K562 (cell line): ENCODE measurements around the gene SRCAP. TPM values are rescaled to one million over a fixed set of nuclear protein-coding genes. Genes with fewer than 3 reads are reported as not detected.
A peak's percentile ranks its signal among the peaks of the same experiment; 100 is the strongest.

ENCODE experiments used
- ATAC-seq: fragments of 200-7000 bp; cut with Tn5 transposase; 3 replicates; pipeline ENCODE4 v1.9.1; 2020; ENCODE audit warnings: moderate library complexity
- BruUV-seq: library from RNA; stranded (reverse); fragments of 400-500 nt; replicated peaks from 2 replicates; lab custom pipeline; 2021; lab: Mats Ljungman, UMichigan
- CTCF ChIA-PET: fragments of 300-600 bp; formaldehyde crosslinking; extraction: SDS; loops from one replicate; lab custom pipeline; 2021; ENCODE audit warnings: low intra/inter-chr PET ratio; lab: Yijun Ruan, JAX
- POLR2A ChIA-PET: fragments of 300-600, 350-650 bp; sonication (Branson Sonifier 250); formaldehyde crosslinking; extraction: SDS; loops from one replicate; lab custom pipeline; 2021; ENCODE audit warnings: antibody characterized with exemption, inconsistent platforms; lab: Yijun Ruan, JAX
- DNase-seq, 4 experiments: peaks; one replicate each; pipeline versions ENCODE4 v3.0.0 to v3.0.0-alpha.2; 2011 to 2018; ENCODE audit warnings: low spot score in 3 of 4, mixed read lengths in 3 of 4; ENCODE audit errors: extremely low read depth in 1 of 4
- FAIRE-seq: peaks from 2 replicates; lab custom pipeline; 2011; peaks lifted over from hg19 to GRCh38; lab: Jason Lieb, UNC
- H2AFZ ChIP-seq: 2 replicates; pipeline ENCODE4 v1.6.0; 2011; ENCODE audit warnings: low read depth, low read length, control low read depth, inconsistent platforms
- H3K27ac ChIP-seq: fragments of 200-600 bp; 3 replicates; pipeline ENCODE4 v1.8.0; 2011; ENCODE audit warnings: low read depth, mild to moderate bottlenecking, control low read depth, inconsistent platforms, low read length, moderate library complexity, mixed read lengths; ENCODE audit errors: extremely low read depth
- H3K27me3 ChIP-seq, 2 experiments: fragments of 300-600 bp in 1 of 2; 2 replicates in 1 of 2; 3 replicates in 1 of 2; pipeline versions ENCODE4 v1.6.0 to v1.8.0; 2011; ENCODE audit warnings: inconsistent platforms in 2 of 2, low read length in 2 of 2, mild to moderate bottlenecking in 1 of 2, mixed read lengths in 1 of 2, moderate library complexity in 1 of 2; ENCODE audit not compliant: control insufficient read depth in 2 of 2, insufficient read depth in 2 of 2
- H3K36me3 ChIP-seq: fragments of 300-600 bp; 3 replicates; pipeline ENCODE4 v1.8.0; 2011; ENCODE audit warnings: mild to moderate bottlenecking, low read length, inconsistent platforms; ENCODE audit not compliant: control insufficient read depth, insufficient read depth
- H3K4me1 ChIP-seq, 2 experiments: fragments of 200-600 bp in 1 of 2; replicated peaks in 1 of 2; 2 replicates in 1 of 2; 3 replicates in 1 of 2; pipeline versions ENCODE4 v1.5.1 to v1.8.0; 2011; ENCODE audit warnings: inconsistent platforms in 2 of 2, low read length in 2 of 2, mild to moderate bottlenecking in 1 of 2, mixed read lengths in 1 of 2, moderate library complexity in 1 of 2; ENCODE audit not compliant: control insufficient read depth in 2 of 2, insufficient read depth in 2 of 2
- H3K4me2 ChIP-seq: 2 replicates; pipeline ENCODE4 v1.6.1; 2011; ENCODE audit warnings: low read length, control low read depth, inconsistent platforms, mixed read lengths; ENCODE audit not compliant: insufficient read depth
- H3K4me3 ChIP-seq: fragments of 200-600 bp; sonication (generic), shearing (Covaris generic); 2 replicates; pipeline ENCODE4 v1.5.1; 2016; ENCODE audit warnings: control low read depth, inconsistent platforms
- H3K79me2 ChIP-seq: fragments of 200-600 bp; 3 replicates; pipeline ENCODE4 v1.8.0; 2011; ENCODE audit warnings: low read length, inconsistent platforms; ENCODE audit not compliant: control insufficient read depth, insufficient read depth
- H3K9ac ChIP-seq, 2 experiments: 2 replicates each; pipeline versions ENCODE4 v1.6.0 to v1.6.1; 2011; ENCODE audit warnings: low read depth in 2 of 2, low read length in 2 of 2, control low read depth in 1 of 2, inconsistent platforms in 1 of 2, mild to moderate bottlenecking in 1 of 2, mixed read lengths in 1 of 2; ENCODE audit not compliant: insufficient read depth in 1 of 2
- H3K9me1 ChIP-seq: one replicate; pipeline ENCODE4 v1.6.0; 2011; ENCODE audit warnings: inconsistent platforms, mild to moderate bottlenecking, low read length, moderate library complexity; ENCODE audit not compliant: control insufficient read depth, insufficient read depth
- H3K9me3 ChIP-seq: replicated peaks from 2 replicates; pipeline ENCODE4 v1.5.1; 2011; ENCODE audit warnings: low read depth, low read length, inconsistent platforms; ENCODE audit not compliant: control insufficient read depth, insufficient read depth
- H4K20me1 ChIP-seq: replicated peaks from 2 replicates; pipeline ENCODE4 v1.6.1; 2011; ENCODE audit warnings: low read length, inconsistent platforms, mixed read lengths; ENCODE audit not compliant: control insufficient read depth, insufficient read depth
- ESRRA ChIP-seq: fragments of 450-650 bp; IDR thresholded peaks from 2 replicates; pipeline ENCODE4 v1.6.1; 2014; ENCODE audit warnings: low read depth, mild to moderate bottlenecking, moderate library complexity, borderline replicate concordance
- POLR2H ChIP-seq: IDR thresholded peaks from 2 replicates; pipeline ENCODE4 v1.6.1; 2016; ENCODE audit warnings: missing genetic modification characterization, low read depth, mild to moderate bottlenecking, control low read depth, missing compliant biosample characterization, moderate library complexity
- PRPF4 ChIP-seq: fragments of 200-400 bp; formaldehyde crosslinking; IDR thresholded peaks from one replicate; pipeline ENCODE4 v1.6.1; 2017; ENCODE audit warnings: low read length, low read depth, mild to moderate bottlenecking; ENCODE audit not compliant: insufficient read depth, poor library complexity, severe bottlenecking
- RFX7 ChIP-seq: fragments of 250-450 bp; sonication (Bioruptor Pico); IDR thresholded peaks from 2 replicates; pipeline ENCODE4 v1.5.1; 2021; ENCODE audit warnings: mild to moderate bottlenecking
- U2AF2 ChIP-seq: fragments of 200-400 bp; formaldehyde crosslinking; optimal IDR thresholded peaks from 2 replicates; pipeline ENCODE3; 2017; ENCODE audit warnings: low read depth, mild to moderate bottlenecking, low read length
- WGBS: fragments of 100-300 bp; shearing (Covaris generic); methylation state at CpG from one replicate; pipeline ENCODE4 v1.1.6; 2016; ENCODE audit warnings: low coverage, mixed read lengths; ENCODE audit not compliant: insufficient coverage; ENCODE audit errors: missing lambda C conversion rate; 5-methylcytosine and 5-hydroxymethylcytosine counted together
- in situ Hi-C: fragments of 300-500 bp; cut with MboI; formaldehyde crosslinking; loops from 4 replicates; pipeline ENCODE4 v1.15.0; 2018; ENCODE audit warnings: inconsistent platforms, mixed read lengths
- intact Hi-C: fragments of 100-400 bp; cut with micrococcal nuclease; formaldehyde crosslinking; loops from 2 replicates; pipeline ENCODE4 v1.14.2; 2022
- polyA plus RNA-seq, 8 experiments: library from polyadenylated mRNA; depleted of rRNA in 4 of 8; stranded (reverse) in 5 of 8; unstranded in 3 of 8; fragments of >200 nt; fragmentation: Nextera tagmentation in 2 of 8; fragmentation: Illumina TruSeq in 1 of 8; extraction: Ambion mirVana in 2 of 8; extraction: Trizol in 1 of 8; gene quantifications; 2 replicates each; pipeline versions ENCODE4 v1.2.1 to v1.2.3, GENCODE V29; 2011 to 2014; ENCODE audit warnings: inconsistent platforms in 1 of 8, missing spikeins in 1 of 8
- total RNA-seq, 7 experiments: library from RNA; depleted of rRNA in 6 of 7; stranded (reverse); fragments of >200 nt in 6 of 7; fragmentation: Illumina TruSeq in 2 of 7; extraction: Trizol in 2 of 7; gene quantifications; 2 replicates each; pipeline versions ENCODE4 v1.2.1 to v1.2.3, GENCODE V29; 2011 to 2021; ENCODE audit warnings: low replicate concordance in 1 of 7
- TF ChIP-seq, protein P1 (sequence below): fragments of 450-650 bp; IDR thresholded peaks from 2 replicates; pipeline ENCODE4 v1.6.1; 2016
- TF ChIP-seq, protein P2 (sequence below): IDR thresholded peaks from 2 replicates; pipeline ENCODE4 v1.6.1; 2014; ENCODE audit warnings: antibody characterized with exemption

The SRCAP gene
- total and polyA plus RNA-seq, 9 of the 15 experiments (the other 6 are each of a cell fraction or from before 2014, with no cell fraction given): 0.21 to 62.6 (median 5.8) TPM

DNA sequence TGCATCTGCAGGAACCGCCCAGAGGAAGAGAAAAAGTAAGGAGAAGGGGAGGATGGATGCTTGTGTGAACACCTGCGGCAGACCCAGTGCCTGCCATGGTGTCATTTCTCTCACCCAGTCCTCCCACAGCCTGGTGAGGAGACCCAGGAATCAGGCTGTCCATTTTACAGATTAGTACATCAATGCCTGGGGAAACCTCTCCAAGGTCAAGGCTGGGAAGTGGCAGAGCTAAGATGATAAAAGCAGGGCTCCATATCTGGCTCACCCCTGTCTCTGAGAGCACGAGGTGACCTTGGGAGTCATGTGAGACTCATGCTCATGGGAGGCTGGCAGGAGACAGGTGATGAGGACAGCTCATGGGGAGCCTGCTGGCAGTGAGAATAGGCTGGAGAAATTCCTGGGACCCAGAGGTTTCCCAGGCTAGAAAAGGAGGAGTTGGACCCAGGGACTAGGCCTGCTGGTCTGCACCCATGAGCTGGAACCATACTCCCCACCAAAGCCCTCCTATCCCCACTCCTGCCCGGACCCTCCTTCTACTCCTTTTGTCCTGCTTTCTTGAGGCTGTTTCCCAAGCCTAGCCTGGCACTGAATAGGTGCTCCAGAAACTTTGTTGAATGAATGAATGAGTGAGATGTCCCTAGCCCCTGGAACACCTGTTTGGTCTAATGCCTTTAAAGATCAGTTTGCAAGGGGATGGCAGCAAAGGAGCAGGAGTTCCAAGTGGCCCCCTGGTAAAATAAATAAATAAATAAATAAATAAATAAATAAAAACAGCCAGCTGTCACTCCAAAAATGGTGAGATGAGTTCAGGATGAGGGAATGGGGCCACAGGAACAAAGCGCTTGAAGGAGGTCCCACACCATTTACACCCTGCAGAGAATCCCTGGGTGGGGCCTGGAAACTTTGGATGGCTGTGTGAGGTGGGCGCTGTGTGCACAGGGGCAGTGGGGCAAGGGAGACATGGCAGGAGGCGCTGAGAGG lies 86.4 kb downstream of the SRCAP start:
- H3K4me1 ChIP-seq: peaks cover 14 to 35% of the 10 kb centered on the region in 2 experiments; a peak in 4 of 5 replicates
- intact Hi-C loops: no loop called here
- BruUV-seq: TSS peak; percentile 46
- H3K79me2 ChIP-seq: peaks cover 27% of the 10 kb centered on the region
- no peaks in the 10 kb centered on the region for H3K9me3 ChIP-seq
- FAIRE-seq (no peak), DNase-seq (no peak), ATAC-seq (no peak)
- no peaks in the 10 kb centered on the region for H3K27me3 ChIP-seq
- no peaks in the 10 kb centered on the region for H3K9me1 ChIP-seq
- in situ Hi-C loops: no loop called here
- H4K20me1 ChIP-seq: no peaks in the 10 kb centered on the region
- peaks cover 47% of the 10 kb centered on the region; the same call in 1 of the 3 replicates for H3K36me3 ChIP-seq
- H3K4me2 ChIP-seq: peak overlapping the region; percentile 76
- peak overlapping the region; percentile 63 to 98 for H3K9ac ChIP-seq
- 72% methylated on average over 6 of the region's 7 CpGs for WGBS
- H2AFZ ChIP-seq: no peak overlapping the region
- TF ChIP-seq, protein P1, sequence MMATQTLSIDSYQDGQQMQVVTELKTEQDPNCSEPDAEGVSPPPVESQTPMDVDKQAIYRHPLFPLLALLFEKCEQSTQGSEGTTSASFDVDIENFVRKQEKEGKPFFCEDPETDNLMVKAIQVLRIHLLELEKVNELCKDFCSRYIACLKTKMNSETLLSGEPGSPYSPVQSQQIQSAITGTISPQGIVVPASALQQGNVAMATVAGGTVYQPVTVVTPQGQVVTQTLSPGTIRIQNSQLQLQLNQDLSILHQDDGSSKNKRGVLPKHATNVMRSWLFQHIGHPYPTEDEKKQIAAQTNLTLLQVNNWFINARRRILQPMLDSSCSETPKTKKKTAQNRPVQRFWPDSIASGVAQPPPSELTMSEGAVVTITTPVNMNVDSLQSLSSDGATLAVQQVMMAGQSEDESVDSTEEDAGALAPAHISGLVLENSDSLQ: 0 out of 2 replicates have a peak, but pooled peaks have one; percentile 16
- TF ChIP-seq U2AF2 (no peak), PRPF4 (no peak), ESRRA (peak; percentile 85), RFX7 (CRISPR knock-in tag) (no peak), POLR2H (tag) (no peak)
- TF ChIP-seq, protein P2, sequence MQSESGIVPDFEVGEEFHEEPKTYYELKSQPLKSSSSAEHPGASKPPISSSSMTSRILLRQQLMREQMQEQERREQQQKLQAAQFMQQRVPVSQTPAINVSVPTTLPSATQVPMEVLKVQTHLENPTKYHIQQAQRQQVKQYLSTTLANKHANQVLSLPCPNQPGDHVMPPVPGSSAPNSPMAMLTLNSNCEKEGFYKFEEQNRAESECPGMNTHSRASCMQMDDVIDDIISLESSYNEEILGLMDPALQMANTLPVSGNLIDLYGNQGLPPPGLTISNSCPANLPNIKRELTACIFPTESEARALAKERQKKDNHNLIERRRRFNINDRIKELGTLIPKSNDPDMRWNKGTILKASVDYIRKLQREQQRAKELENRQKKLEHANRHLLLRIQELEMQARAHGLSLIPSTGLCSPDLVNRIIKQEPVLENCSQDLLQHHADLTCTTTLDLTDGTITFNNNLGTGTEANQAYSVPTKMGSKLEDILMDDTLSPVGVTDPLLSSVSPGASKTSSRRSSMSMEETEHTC: no peak
- no peak overlapping the region for H3K27ac ChIP-seq
- H3K4me3 ChIP-seq: peak overlapping the region; percentile 73; the same call in 1 of the 2 replicates
- ChIA-PET CTCF (interaction anchor here (0.5 kb wide), 1 partner anchor 1042 kb away, joined by 3 read pairs; no protein-coding TSS in a partner anchor), POLR2A (interaction anchor here (0.6 to 2.0 kb wide), 5 partner anchors 9 to 29 kb away, joined by 3 to 9 read pairs (median 5); no protein-coding TSS in a partner anchor)
